AG09319 (cell line): ENCODE results near the gene ARHGAP15.

Experiments used
- DNase-seq: peaks from one replicate; pipeline ENCODE4 v3.0.0-alpha.2; 2010; ENCODE audit warnings: low read depth; ENCODE audit errors: extremely low read depth
- CTCF ChIP-seq: IDR thresholded peaks from 2 replicates; pipeline ENCODE4 v1.5.1; 2011; ENCODE audit warnings: low read depth, mild to moderate bottlenecking, inconsistent platforms, low read length, moderate library complexity

ARHGAP15 gene

GRCh38 chr2:143132355-143132754 lies 3.1 kb downstream of the ARHGAP15 start:
- no peak for TF ChIP-seq CTCF

GRCh38 chr2:143133783-143134182 lies 4.6 kb downstream of the ARHGAP15 start:
- DNase-seq: no peak

More at GRCh38 chr2:143132355-143132754, 3.1 kb downstream of the ARHGAP15 start:
- no peak for DNase-seq

DNA sequence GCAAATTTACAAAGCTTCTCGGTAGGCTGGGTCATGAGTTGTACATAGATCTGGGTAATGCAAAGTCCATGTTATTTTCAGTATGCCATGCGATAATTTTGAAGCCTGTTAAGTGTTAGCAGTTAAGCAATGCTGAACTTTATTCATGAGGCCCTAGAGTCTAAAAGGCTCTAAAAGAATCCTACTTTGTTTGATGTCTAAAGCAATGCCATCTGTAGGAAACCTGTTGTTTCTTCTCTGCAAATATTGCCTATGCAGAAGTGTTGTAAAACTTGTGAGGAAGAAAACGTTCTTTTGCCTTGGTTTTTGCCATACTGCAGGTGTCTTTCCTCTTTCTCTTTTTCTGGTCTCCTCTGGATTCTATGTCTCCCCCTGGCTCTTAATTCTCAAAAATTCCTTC lies 9.1 kb downstream of the ARHGAP15 start:
- DNase-seq: no peak
- no peak for TF ChIP-seq CTCF

More at GRCh38 chr2:143133783-143134182, 4.6 kb downstream of the ARHGAP15 start:
- no peak for TF ChIP-seq CTCF

- no peak for DNase-seq
- TF ChIP-seq CTCF: no peak
These were observed 10.7 kb downstream of the ARHGAP15 start for GRCh38 chr2:143139835-143140393.

- no peak for TF ChIP-seq CTCF
- no peak for DNase-seq
These were observed 11.8 kb downstream of the ARHGAP15 start for GRCh38 chr2:143140864-143141661.

DNA sequence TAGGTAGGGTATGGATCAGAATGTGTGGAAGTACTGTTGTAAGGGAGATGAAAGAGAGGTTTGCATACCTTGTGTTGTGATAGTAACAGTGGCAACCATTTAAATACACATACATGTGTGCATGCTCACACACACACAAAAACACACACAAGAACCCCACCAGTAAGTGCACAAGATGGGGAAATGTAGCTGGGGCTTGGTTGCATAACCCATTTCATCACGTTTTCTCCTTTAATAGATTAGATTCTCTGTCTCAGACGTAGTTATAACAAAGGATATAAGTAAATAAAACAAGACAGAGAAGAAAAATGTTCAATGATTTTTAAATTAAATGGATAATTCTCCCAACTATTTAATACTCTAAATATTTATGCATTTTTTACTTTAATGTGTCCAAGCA lies 13.4 kb downstream of the ARHGAP15 start:
- no peak for TF ChIP-seq CTCF
- no peak for DNase-seq

DNA sequence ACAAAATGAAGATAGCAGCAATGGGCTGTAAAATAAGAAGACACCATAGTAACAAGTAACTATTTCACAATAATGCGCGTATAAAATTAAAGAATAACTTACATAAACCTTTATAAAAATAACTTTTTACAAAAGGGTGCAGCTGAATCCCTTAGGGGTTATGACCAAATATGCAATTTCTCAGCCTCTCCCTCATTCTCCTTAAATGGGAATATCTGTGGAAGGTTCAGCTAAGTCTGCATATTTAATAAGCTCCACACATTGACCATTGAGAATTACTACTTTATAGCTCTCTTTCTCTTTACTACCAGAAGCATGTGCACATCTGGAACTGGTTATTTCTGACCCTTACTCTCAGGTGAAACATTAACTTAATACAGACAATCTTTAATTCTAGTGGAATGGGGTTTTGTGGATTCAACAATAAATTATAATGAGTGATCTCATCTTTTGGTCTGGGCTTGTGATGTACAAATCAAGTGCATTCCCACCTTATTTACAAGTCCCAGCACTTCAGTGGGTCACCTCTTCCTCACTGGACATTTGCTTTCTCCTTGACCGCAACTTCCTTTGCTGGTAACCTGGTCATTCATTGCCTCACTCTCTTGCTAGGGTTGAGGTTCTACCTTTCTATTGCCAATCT lies 15.7 kb downstream of the ARHGAP15 start:
- DNase-seq: no peak
- no peak for TF ChIP-seq CTCF
